ENCODE results near the gene TMEM119.
A peak's percentile ranks its signal among the peaks of the same experiment; 100 is the strongest.
"Not testable (repeated sequence)": the region's sequence is repeated elsewhere in the genome, so short reads cannot be mapped to it uniquely, and the experiment has no call there.

Gene TMEM119

GRCh38 chr12:108581311-108582227 is 16.3 kb downstream of the TMEM119 start:
- no peak for FAIRE-seq

- FAIRE-seq, result no peak
These were observed 17.4 kb downstream of the TMEM119 start for GRCh38 chr12:108580531-108580930.

- FAIRE-seq, result no peak
These were observed 19.1 kb downstream of the TMEM119 start for GRCh38 chr12:108578813-108579212.

- no peak for FAIRE-seq
These were observed 19.6 kb downstream of the TMEM119 start for GRCh38 chr12:108578264-108578663.

GRCh38 chr12:108577458-108577857 is 20.4 kb downstream of the TMEM119 start:
- FAIRE-seq, result no peak

GRCh38 chr12:108576660-108577234 is 21.1 kb downstream of the TMEM119 start:
- FAIRE-seq, result no peak

- no peak for FAIRE-seq
These were observed 22.5 kb downstream of the TMEM119 start for GRCh38 chr12:108575199-108575912.

GRCh38 chr12:108574276-108574675 is 23.6 kb downstream of the TMEM119 start:
- FAIRE-seq, result not testable (repeated sequence)

GRCh38 chr12:108573317-108573716 is 24.6 kb downstream of the TMEM119 start:
- FAIRE-seq, result no peak

- FAIRE-seq, result no peak
These were observed 25.6 kb downstream of the TMEM119 start for GRCh38 chr12:108572166-108572790.

GRCh38 chr12:108571609-108572165 is 26.2 kb downstream of the TMEM119 start:
- no peak for FAIRE-seq

- peak; percentile 27 for FAIRE-seq
These were observed 26.9 kb downstream of the TMEM119 start for GRCh38 chr12:108570743-108571608.

GRCh38 chr12:108568338-108569154 is 29.3 kb downstream of the TMEM119 start:
- no peak for FAIRE-seq

- no peak for FAIRE-seq
These were observed 30.2 kb downstream of the TMEM119 start for GRCh38 chr12:108567406-108568337.

- FAIRE-seq, result no peak
These were observed 31.4 kb downstream of the TMEM119 start for GRCh38 chr12:108566452-108566851.

- FAIRE-seq, result no peak
These were observed 31.9 kb downstream of the TMEM119 start for GRCh38 chr12:108565976-108566375.

- no peak for FAIRE-seq
These were observed 32.7 kb downstream of the TMEM119 start for GRCh38 chr12:108565146-108565545.

GRCh38 chr12:108564724-108565123 is 33.2 kb downstream of the TMEM119 start:
- no peak for FAIRE-seq

GRCh38 chr12:108563804-108564151 is 34.1 kb downstream of the TMEM119 start:
- FAIRE-seq, result no peak

All from A204.1 (cell line).